Left renal pelvis (tissue), 4 donors: Measurements from ENCODE around the gene HEBP1. TPM values are rescaled to one million over a fixed set of nuclear protein-coding genes. Genes with fewer than 3 reads are reported as not detected.
A peak's percentile ranks its signal among the peaks of the same experiment; 100 is the strongest.

Experiments
- DNase-seq, 4 donors: peaks; one replicate each; pipeline ENCODE4 v3.0.0-alpha.2; 2013; ENCODE audit warnings: low read depth in 4 of 4, low spot score in 3 of 4
- polyA plus RNA-seq, 4 donors: library from polyadenylated mRNA; unstranded; fragments of 120-200 nt; gene quantifications; one replicate each; pipeline ENCODE4 v1.2.1, GENCODE V29; 2013; ENCODE audit not compliant: insufficient read length in 4 of 4

The HEBP1 gene
- polyA plus RNA-seq, 4 donors: 71.2 to 74.1 (median 72.9) TPM

- no peak for DNase-seq
Observed at GRCh38 chr12:12954878-12955625, 45.0 kb downstream of the HEBP1 start.

GRCh38 chr12:12954356-12954755 lies 45.7 kb downstream of the HEBP1 start:
- DNase-seq: no peak

DNA sequence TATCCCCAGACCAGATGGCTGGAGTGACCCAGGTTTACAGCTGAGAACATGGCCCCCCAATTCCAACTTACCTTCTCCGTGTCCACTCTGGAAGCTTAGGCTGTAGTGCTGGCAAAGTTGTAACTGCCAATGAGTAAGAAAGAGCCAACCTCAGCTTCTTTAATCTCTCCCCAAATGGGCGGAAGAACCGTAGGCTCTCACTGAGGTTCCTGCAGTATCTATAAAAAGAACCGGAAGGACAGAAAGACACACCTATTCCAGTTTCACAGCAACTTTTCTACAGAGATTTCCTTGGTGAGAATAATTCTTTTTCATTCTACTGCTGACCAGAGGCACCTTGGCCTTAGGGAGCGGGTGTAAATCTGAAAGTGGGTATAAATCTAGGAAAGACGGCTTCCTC lies 48.0 kb downstream of the HEBP1 start, which contains the start of gene GPRC5D:
TSS of gene GPRC5D (minus strand) at position 135 of the 400 bp plus-strand sequence. CDS start 1,786 bp downstream, outside the sequence.
- no peak for DNase-seq

- DNase-seq: no peak
Observed at GRCh38 chr12:12951504-12951903, 48.6 kb downstream of the HEBP1 start.

DNA sequence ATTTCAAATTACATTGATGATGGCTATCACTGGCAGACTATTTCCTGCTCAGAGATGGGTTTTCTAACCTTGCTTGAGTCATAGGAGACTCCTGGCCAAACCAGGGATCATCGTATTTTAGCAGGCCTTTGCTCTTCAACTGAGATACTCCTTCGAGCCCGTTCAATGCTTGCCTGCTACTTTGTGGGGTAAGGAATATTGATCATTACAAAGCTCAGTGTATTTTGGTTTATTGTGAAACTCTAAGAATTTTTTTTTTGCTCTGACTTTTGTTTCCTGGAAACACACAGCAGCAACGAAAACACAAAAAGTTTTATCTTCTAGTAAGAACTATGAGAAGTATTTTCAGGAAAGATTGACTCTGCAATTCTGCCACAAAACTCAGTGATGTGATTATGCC lies 52.2 kb downstream of the HEBP1 start:
- DNase-seq: no peak

DNA sequence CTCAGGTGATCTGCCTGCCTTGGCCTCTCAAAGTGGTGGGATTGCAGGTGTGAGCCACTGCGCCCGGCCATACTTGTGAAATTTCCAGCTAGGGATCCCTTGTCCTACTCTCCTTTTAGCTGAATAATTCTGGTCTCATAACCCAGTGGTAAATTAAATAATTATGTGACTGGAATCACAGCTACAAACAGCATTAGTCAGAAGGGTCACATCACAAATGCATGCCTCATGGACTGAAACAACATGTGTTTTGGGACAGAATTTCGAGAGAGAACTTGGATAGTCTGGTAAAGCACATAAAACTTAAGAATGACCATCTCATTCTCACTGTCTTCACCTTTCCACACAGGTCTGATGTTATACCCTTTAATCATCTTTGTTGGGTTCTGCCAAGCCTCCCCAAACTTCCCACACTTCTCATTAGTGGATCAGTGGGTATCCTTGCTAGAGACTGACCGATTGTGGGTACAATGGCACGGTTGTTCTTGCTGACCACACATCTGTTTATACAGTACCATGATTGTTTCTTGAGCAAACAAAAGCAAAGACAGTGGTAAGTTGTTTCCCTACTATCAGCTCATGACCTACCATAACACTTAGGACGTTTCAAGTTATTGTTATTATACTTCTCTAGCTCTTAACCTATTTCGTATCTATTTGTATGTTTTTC lies 53.2 kb downstream of the HEBP1 start:
- DNase-seq: no peak

GRCh38 chr12:12945591-12945990 lies 54.5 kb downstream of the HEBP1 start:
- DNase-seq: no peak

DNA sequence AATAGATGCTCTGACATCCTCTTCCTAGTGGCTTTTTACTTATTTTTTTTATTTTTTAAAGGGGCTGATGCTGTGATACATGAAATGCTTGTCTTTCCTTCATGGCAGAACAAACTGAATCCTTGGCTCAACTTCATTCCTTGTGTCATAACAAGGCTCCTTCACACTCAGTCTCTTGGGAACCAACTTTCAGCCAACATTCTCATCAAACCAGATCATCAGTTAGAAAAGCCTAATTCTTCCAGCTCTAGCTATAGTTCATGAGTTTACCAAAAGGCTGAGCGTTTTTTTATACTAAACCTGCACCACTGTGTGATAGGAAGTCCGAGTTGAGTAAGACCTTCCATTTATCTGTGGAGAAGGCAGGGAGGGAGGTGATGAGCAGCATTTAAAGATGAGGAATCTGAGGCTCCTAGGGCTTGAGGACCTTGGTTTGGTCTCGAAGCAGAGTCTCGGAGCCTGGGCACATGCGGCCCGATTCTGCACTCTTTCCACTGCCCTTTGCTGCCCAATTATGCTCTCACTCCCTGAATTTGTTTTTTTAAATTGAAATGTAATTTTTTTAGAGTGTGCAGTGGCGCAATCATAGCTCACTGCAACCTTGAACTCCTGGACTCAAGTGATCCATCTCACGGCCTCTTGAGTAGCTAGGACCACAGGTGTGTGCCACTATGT lies 56.3 kb downstream of the HEBP1 start:
- no peak for DNase-seq

DNA sequence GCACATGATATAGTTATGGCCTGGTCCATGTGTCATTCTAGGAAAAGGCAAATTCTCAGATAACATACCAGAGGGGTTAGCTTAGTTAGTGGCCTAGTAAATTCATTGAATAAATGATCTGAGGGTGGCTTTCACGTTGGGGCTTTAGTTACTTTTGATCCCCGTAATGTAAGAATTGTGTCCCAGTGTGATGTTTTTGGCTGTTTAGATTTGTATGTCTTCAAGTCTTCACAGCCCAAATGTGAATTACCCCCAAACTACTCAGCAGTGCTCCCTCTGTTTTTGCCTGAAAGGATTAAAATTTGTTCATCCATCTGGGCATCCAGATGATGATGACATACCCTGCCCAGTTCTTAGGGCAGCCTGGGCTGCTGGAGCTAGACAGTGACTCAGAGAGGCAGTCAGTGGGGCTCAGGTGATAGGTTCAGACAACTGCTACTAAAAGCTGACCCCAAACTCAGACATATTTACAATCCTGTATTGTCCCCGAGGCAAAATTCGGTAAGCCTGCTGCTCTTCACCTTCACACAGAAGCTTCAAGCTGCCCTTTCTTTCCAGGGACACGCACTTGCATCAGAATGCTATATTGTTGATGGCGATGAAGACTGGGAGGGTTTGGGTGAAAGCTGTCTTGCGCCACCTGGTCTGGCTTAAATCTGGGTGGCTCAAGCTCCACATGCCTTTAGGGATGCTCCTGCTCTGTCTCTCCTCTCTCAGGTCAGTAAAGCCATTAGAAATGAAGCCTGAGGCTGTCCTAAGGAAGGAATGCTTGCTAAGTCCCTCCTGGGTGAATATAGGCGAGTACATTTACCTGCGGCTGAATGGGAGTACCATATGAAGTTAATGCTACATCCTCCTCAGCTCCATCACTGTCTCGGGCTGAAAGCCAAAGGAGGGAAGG lies 58.4 kb downstream of the HEBP1 start:
- no peak for DNase-seq

DNA sequence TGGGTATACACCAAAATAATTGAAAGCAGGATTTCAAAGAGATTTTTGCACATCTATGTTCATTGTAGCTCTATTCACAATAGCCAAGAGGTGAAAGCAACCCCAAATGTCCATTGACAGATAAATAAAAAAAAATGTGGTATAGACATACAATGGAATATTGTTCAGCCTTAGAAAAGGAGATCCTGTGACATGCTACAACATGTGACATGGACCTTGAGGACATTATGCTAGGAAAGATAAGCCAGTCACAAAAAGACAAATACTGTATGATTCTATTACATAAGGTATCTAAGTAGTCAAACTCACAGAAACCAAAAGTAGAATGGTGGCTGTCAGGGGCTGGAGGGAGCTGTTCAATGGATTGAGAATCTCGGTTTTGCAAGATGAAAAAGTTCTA lies 60.2 kb downstream of the HEBP1 start:
- DNase-seq: no peak

GRCh38 chr12:12938541-12938940 lies 61.5 kb downstream of the HEBP1 start:
- DNase-seq: no peak

DNA sequence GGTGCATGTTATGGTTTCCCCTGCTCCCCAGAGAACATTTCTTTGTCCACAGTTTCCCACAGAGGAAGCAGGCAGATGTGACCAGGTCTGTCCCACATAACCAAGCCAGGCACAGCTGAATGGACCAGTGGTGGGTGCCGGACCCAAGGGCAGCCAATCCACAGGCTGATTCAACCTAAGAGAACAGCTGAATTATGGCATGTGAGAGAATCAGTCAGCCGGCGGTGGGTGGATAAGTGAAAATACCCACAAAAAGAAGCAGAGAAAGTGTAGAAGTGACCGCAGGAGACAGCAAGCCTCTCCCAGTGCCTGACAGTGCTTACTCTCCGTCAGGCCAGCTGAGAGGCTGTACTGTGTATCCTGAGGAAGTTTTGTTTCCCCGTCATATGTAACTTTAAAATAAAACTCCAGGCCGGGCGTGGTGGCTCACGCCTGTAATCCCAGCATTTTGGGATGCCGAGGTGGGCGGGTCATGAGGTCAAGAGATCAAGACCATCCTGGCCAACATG lies 63.0 kb downstream of the HEBP1 start:
- DNase-seq: no peak

- DNase-seq: no peak
Observed at GRCh38 chr12:12934556-12934955, 65.5 kb downstream of the HEBP1 start.

- no peak for DNase-seq
Observed at GRCh38 chr12:12933742-12934141, 66.3 kb downstream of the HEBP1 start.

DNA sequence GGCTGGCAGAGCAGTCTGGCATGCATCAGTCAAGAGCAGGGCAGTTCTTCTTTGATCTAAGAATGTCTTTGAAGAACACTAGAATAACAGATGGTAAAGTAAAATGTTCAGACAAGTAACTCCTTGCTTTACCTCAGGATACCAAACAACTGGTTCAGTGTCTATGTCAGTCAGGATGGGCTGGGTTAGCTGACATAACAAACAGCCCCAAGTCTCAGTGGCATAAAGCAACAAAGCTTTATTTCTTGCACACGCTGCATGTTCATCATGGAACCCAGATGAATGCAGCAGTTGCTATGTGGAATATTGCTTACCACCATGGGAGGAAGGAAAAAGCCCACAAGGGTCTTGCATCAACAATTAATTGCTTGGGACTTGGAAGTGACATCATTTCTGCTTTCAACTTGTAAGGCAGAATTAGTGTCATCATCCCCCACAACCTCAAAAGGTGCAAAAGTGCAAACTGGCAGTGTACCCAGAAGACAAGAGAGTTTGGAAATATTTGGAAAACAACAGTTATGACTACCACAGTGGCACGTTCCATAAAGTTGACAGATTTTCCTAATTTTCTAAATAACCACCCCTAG lies 69.3 kb downstream of the HEBP1 start:
- DNase-seq: no peak

- no peak for DNase-seq
Observed at GRCh38 chr12:12929696-12930095, 70.4 kb downstream of the HEBP1 start.

- peak in 2 of 4 donors; percentile 41 to 64 for DNase-seq
Observed at GRCh38 chr12:12927211-12928079, 72.6 kb downstream of the HEBP1 start.

DNA sequence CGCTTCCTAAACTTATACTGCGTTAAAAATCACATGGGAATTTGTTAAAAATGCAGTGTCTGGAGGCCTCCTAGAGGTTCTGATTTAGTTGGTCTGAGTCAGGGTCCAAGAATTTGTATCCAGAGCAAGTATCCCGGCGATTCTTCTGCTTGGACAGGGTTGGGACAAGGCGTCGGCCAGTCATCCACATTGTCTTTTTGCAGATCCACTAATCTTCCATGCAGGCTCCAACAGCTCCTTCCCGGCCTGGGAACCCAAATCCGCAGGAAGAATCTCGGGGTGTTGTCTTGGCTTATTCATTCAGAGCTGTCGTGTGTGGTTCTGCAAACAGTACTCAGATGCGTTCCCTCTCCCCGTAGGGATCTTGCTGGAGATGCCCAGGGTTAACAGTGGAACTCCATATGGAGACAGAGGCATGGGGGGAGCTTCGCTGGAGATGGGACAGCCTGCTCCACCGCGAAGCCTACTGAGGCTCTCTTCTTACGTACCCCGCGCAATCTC lies 73.4 kb downstream of the HEBP1 start:
- DNase-seq: no peak

DNA sequence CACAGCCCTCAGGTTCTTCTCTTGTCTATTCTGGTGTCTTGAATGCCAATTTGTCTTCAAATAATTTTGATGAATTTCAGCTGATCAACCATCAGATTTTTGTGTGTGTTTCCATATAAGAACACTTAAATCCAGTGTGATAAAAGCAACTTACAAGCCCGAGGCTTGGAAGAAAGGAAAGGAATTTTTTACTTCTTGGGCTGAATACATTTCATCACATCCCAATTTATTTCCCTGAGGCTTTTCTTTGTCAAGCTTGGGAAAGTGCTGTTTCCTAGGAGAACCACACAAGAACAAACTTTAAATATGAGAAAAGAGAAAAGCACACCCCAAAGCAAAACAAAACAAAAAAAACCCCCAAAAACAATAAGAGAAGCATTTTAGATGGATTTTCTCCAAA lies 74.7 kb downstream of the HEBP1 start:
- no peak for DNase-seq
